ENCODE measurements around the gene RPN1.

RPN1 gene

GRCh38 chr3:128576290-128576689 is 74.3 kb downstream of the RPN1 start:
- DNase-seq: no peak

- DNase-seq: no peak
Observed at GRCh38 chr3:128575777-128576176, 74.8 kb downstream of the RPN1 start.

GRCh38 chr3:128573707-128574162 is 76.9 kb downstream of the RPN1 start:
- no peak for DNase-seq

GRCh38 chr3:128573160-128573559 is 77.5 kb downstream of the RPN1 start:
- DNase-seq: no peak

- no peak for DNase-seq
Observed at GRCh38 chr3:128572644-128573105, 77.9 kb downstream of the RPN1 start.

GRCh38 chr3:128572013-128572412 is 78.6 kb downstream of the RPN1 start:
- no peak for DNase-seq
